H1 (cell line): ENCODE results near the gene BIRC7. TPM values are rescaled to one million over a fixed set of nuclear protein-coding genes. Genes with fewer than 3 reads are reported as not detected.

Experiments used
- CBX8 ChIP-seq: fragments of 300-800, 300-1000 bp; sonication (generic); IDR thresholded peaks from 2 replicates; pipeline ENCODE4 v1.7.1; 2016; ENCODE audit warnings: low read depth, low read length, borderline replicate concordance
- CHD7 ChIP-seq: fragments of 300-600 bp; sonication (generic); IDR thresholded peaks from 2 replicates; pipeline ENCODE4 v1.7.1; 2012; ENCODE audit warnings: low read length, moderate library complexity, mild to moderate bottlenecking, inconsistent platforms; ENCODE audit not compliant: insufficient replicate concordance
- JUN ChIP-seq: IDR thresholded peaks from 2 replicates; pipeline ENCODE4 v1.6.1; 2011; ENCODE audit warnings: low read depth, mild to moderate bottlenecking, improper control_type of control experiment, low read length
- PHF8 ChIP-seq: fragments of 200-600 bp; sonication (generic); conservative IDR thresholded peaks from 2 replicates; pipeline ENCODE4 v1.7.1; 2012; ENCODE audit warnings: low read depth, mild to moderate bottlenecking, inconsistent platforms, low read length, moderate library complexity
- RNF2 ChIP-seq: fragments of 200-900, 300-1000 bp; sonication (generic); IDR thresholded peaks from 2 replicates; pipeline ENCODE4 v1.7.1; 2016; ENCODE audit warnings: borderline replicate concordance, low read depth, mild to moderate bottlenecking, antibody characterized with exemption, low read length; ENCODE audit not compliant: poor library complexity, severe bottlenecking; ENCODE audit errors: missing control alignments
- SAP30 ChIP-seq: fragments of 300-600 bp; sonication (generic); IDR thresholded peaks from 2 replicates; pipeline ENCODE4 v1.7.1; 2012; ENCODE audit warnings: low read length, moderate library complexity, mild to moderate bottlenecking, inconsistent platforms; ENCODE audit not compliant: insufficient read depth, insufficient replicate concordance
- polyA plus RNA-seq, 7 experiments: library from polyadenylated mRNA; depleted of rRNA in 3 of 7; stranded (reverse) in 5 of 7; unstranded in 2 of 7; fragments of >200 nt in 5 of 7; fragments of 200-250 nt in 2 of 7; gene quantifications; 1 replicate in 5 of 7; 2 replicates in 1 of 7; 4 replicates in 1 of 7; pipeline versions ENCODE4 v1.2.1 to v1.2.3, GENCODE V29; 2011 to 2013; ENCODE audit warnings: missing spikeins in 2 of 7, mixed read lengths in 2 of 7
- total RNA-seq: library from RNA; stranded (reverse); fragmentation: NEBNext Ultra II Directional; extraction: Animal tissue kit (Norgen Biotek cat#: 25700); gene quantifications from 2 replicates; pipeline ENCODE4 v1.2.1, GENCODE V29; 2021

The BIRC7 gene
- total and polyA plus RNA-seq, 2 of the 8 experiments (the other 6 are each of a cell fraction or from before 2014, with no cell fraction given), result 0.11 to 0.41 TPM

- no peak for TF ChIP-seq JUN
- no peak for TF ChIP-seq CHD7
- no peak for TF ChIP-seq CBX8
- no peak for TF ChIP-seq SAP30
- TF ChIP-seq RNF2, result no peak
- TF ChIP-seq PHF8, result peak; percentile 62
These were observed 19.5 kb upstream of the BIRC7 start, which contains the start of gene YTHDF1 (continued) for GRCh38 chr20:63216041-63216848.
